Measurements from ENCODE around the gene DGKH.
"Not testable (repeated sequence)": the region's sequence is repeated elsewhere in the genome, so short reads cannot be mapped to it uniquely, and the experiment has no call there.

The DGKH gene

GRCh38 chr13:42041011-42041683 is 7.3 kb upstream of the DGKH start:
- no peak for DNase-seq (ENCODE audit: extremely low read depth in 1 of 2, low read depth in 1 of 2)

GRCh38 chr13:42041684-42042035 is 6.8 kb upstream of the DGKH start:
- no peak for DNase-seq (ENCODE audit: extremely low read depth in 1 of 2, low read depth in 1 of 2)

GRCh38 chr13:42043676-42044075 is 4.8 kb upstream of the DGKH start:
- no peak for DNase-seq (ENCODE audit: extremely low read depth in 1 of 2, low read depth in 1 of 2)

GRCh38 chr13:42046448-42046847 is 2.0 kb upstream of the DGKH start:
- DNase-seq (ENCODE audit: extremely low read depth in 1 of 2, low read depth in 1 of 2) = no peak

- DNase-seq (ENCODE audit: extremely low read depth in 1 of 2, low read depth in 1 of 2) = no peak
Observed at GRCh38 chr13:42047561-42048341, 697 bp upstream of the DGKH start.

GRCh38 chr13:42048684-42049453 is 421 bp downstream of the DGKH start:
- peak in 1 of 2 donors; percentile 48 for DNase-seq (ENCODE audit: extremely low read depth in 1 of 2, low read depth in 1 of 2)

GRCh38 chr13:42049454-42049813 is 986 bp downstream of the DGKH start:
- peak in 1 of 2 donors; percentile 9 for DNase-seq (ENCODE audit: extremely low read depth in 1 of 2, low read depth in 1 of 2)

GRCh38 chr13:42054798-42055499 is 6.5 kb downstream of the DGKH start:
- DNase-seq (ENCODE audit: extremely low read depth in 1 of 2, low read depth in 1 of 2) = no peak

- no peak for DNase-seq (ENCODE audit: extremely low read depth in 1 of 2, low read depth in 1 of 2)
Observed at GRCh38 chr13:42055500-42056085, 7.1 kb downstream of the DGKH start.

GRCh38 chr13:42056146-42056545 is 7.7 kb downstream of the DGKH start:
- DNase-seq (ENCODE audit: extremely low read depth in 1 of 2, low read depth in 1 of 2) = no peak

- no peak for DNase-seq (ENCODE audit: extremely low read depth in 1 of 2, low read depth in 1 of 2)
Observed at GRCh38 chr13:42056583-42056982, 8.1 kb downstream of the DGKH start.

- DNase-seq (ENCODE audit: extremely low read depth in 1 of 2, low read depth in 1 of 2) = no peak
Observed at GRCh38 chr13:42057918-42058530, 9.6 kb downstream of the DGKH start.

GRCh38 chr13:42061943-42062342 is 13.5 kb downstream of the DGKH start:
- no peak for DNase-seq (ENCODE audit: extremely low read depth in 1 of 2, low read depth in 1 of 2)

- DNase-seq (ENCODE audit: extremely low read depth in 1 of 2, low read depth in 1 of 2) = no peak
Observed at GRCh38 chr13:42063105-42063504, 14.7 kb downstream of the DGKH start.

GRCh38 chr13:42064259-42064658 is 15.8 kb downstream of the DGKH start:
- no peak for DNase-seq (ENCODE audit: extremely low read depth in 1 of 2, low read depth in 1 of 2)

GRCh38 chr13:42064966-42065365 is 16.5 kb downstream of the DGKH start:
- DNase-seq (ENCODE audit: extremely low read depth in 1 of 2, low read depth in 1 of 2) = no peak

- DNase-seq (ENCODE audit: extremely low read depth in 1 of 2, low read depth in 1 of 2) = no peak
Observed at GRCh38 chr13:42065414-42065813, 17.0 kb downstream of the DGKH start.

GRCh38 chr13:42066542-42066941 is 18.1 kb downstream of the DGKH start:
- DNase-seq (ENCODE audit: extremely low read depth in 1 of 2, low read depth in 1 of 2) = no peak

GRCh38 chr13:42068886-42069285 is 20.4 kb downstream of the DGKH start:
- DNase-seq (ENCODE audit: extremely low read depth in 1 of 2, low read depth in 1 of 2) = no peak

GRCh38 chr13:42070599-42070998 is 22.2 kb downstream of the DGKH start:
- DNase-seq (ENCODE audit: extremely low read depth in 1 of 2, low read depth in 1 of 2) = not testable (repeated sequence)
